T47D (cell line): Measurements from ENCODE around the gene SMAD6.
"Not testable (repeated sequence)": the region's sequence is repeated elsewhere in the genome, so short reads cannot be mapped to it uniquely, and the experiment has no call there.

Experiments
- DNase-seq, 2 experiments: peaks; one replicate each; pipeline versions ENCODE4 v3.0.0 to v3.0.0-alpha.2; 2011 to 2012; ENCODE audit warnings: low read depth in 1 of 2, low spot score in 1 of 2
- JUND ChIP-seq: IDR thresholded peaks from 2 replicates; pipeline ENCODE4 v1.6.1; 2012; ENCODE audit warnings: low read depth
- in situ Hi-C: cut with HindIII; loops from 2 replicates; pipeline ENCODE4 v1.10.0; 2016; ENCODE audit warnings: low sequenced_read_pairs, low pct_unique_long_range_greater_than_20kb

SMAD6 gene

GRCh38 chr15:66822576-66822975 is 120.5 kb downstream of the SMAD6 start:
- in situ Hi-C loops: no loop called here
- DNase-seq: no peak
- no peak for TF ChIP-seq JUND

- no peak for TF ChIP-seq JUND
- DNase-seq: no peak
- in situ Hi-C loops: no loop called here
Measured at GRCh38 chr15:66823601-66824000, 121.6 kb downstream of the SMAD6 start.

GRCh38 chr15:66824424-66824823 is 122.4 kb downstream of the SMAD6 start:
- no peak for DNase-seq
- TF ChIP-seq JUND: no peak
- in situ Hi-C loops: no loop called here

- TF ChIP-seq JUND: no peak
- DNase-seq: no peak
- in situ Hi-C loops: no loop called here
Measured at GRCh38 chr15:66825139-66825538, 123.1 kb downstream of the SMAD6 start.

- no peak for TF ChIP-seq JUND
- in situ Hi-C loops: no loop called here
- no peak for DNase-seq
Measured at GRCh38 chr15:66825731-66826130, 123.7 kb downstream of the SMAD6 start.

- TF ChIP-seq JUND: no peak
- no peak for DNase-seq
- in situ Hi-C loops: no loop called here
Measured at GRCh38 chr15:66826507-66826906, 124.5 kb downstream of the SMAD6 start.

GRCh38 chr15:66827039-66827697 is 125.1 kb downstream of the SMAD6 start:
- no peak for DNase-seq
- in situ Hi-C loops: no loop called here

GRCh38 chr15:66827698-66828055 is 125.6 kb downstream of the SMAD6 start:
- in situ Hi-C loops: no loop called here
- TF ChIP-seq JUND: no peak
- DNase-seq: no peak

More at GRCh38 chr15:66827039-66827697, 125.1 kb downstream of the SMAD6 start:
- TF ChIP-seq JUND: no peak

GRCh38 chr15:66828817-66829541 is 126.9 kb downstream of the SMAD6 start:
- in situ Hi-C loops, DNase-seq: not testable (repeated sequence)

GRCh38 chr15:66829551-66830121 is 127.6 kb downstream of the SMAD6 start:
- in situ Hi-C loops: no loop called here
- DNase-seq: no peak
- TF ChIP-seq JUND: no peak

GRCh38 chr15:66830358-66830757 is 128.3 kb downstream of the SMAD6 start:
- TF ChIP-seq JUND: no peak
- in situ Hi-C loops: no loop called here
- DNase-seq: no peak

GRCh38 chr15:66830823-66831222 is 128.8 kb downstream of the SMAD6 start:
- in situ Hi-C loops: no loop called here
- no peak for TF ChIP-seq JUND
- DNase-seq: no peak

- in situ Hi-C loops: no loop called here
- no peak for DNase-seq
- no peak for TF ChIP-seq JUND
Measured at GRCh38 chr15:66831289-66831688, 129.3 kb downstream of the SMAD6 start.

GRCh38 chr15:66831801-66832390 is 129.9 kb downstream of the SMAD6 start:
- no peak for TF ChIP-seq JUND
- DNase-seq: no peak

More at GRCh38 chr15:66831801-66832390, 129.9 kb downstream of the SMAD6 start:
- in situ Hi-C loops: no loop called here
